Brain pericyte (primary cell): ENCODE measurements around the gene HMGN4.
A peak's percentile ranks its signal among the peaks of the same experiment; 100 is the strongest.
"Not testable (repeated sequence)": the region's sequence is repeated elsewhere in the genome, so short reads cannot be mapped to it uniquely, and the experiment has no call there.

Experiments
- DNase-seq: peaks from one replicate; pipeline ENCODE4 v3.0.0-alpha.2; 2012; ENCODE audit warnings: low read depth, low spot score

Gene HMGN4

GRCh38 chr6:26537846-26538571, at the start of gene HMGN4:
HMGN4 (plus strand) TSS chr6:26538366; CDS start chr6:26545207, 6,841 bp downstream.
- DNase-seq = peak; percentile 86

GRCh38 chr6:26489996-26490964, 47.9 kb upstream of the HMGN4 start:
- no peak for DNase-seq

DNA sequence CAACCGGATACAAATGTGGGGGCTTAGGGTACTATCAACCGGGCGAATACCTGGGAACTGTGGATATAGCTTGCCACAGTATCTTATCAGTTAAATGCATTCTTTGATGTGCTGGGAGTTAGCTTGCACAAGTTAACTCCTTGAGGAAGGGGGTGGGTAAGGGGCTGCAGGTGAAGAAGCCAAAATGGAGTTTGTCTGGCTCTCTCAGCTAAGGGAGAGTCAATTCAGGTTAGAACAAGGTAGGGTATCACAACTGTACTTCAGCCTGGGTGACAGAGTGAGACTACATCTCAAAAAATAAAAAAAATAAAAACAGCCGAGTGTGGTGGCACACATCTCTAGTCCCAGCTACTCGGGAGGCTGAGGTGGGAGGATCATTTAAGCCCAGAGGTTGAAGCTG, 46.6 kb upstream of the HMGN4 start:
- DNase-seq = no peak

GRCh38 chr6:26493258-26493657, 44.9 kb upstream of the HMGN4 start:
- no peak for DNase-seq

GRCh38 chr6:26494117-26494516, 44.0 kb upstream of the HMGN4 start:
- no peak for DNase-seq

DNA sequence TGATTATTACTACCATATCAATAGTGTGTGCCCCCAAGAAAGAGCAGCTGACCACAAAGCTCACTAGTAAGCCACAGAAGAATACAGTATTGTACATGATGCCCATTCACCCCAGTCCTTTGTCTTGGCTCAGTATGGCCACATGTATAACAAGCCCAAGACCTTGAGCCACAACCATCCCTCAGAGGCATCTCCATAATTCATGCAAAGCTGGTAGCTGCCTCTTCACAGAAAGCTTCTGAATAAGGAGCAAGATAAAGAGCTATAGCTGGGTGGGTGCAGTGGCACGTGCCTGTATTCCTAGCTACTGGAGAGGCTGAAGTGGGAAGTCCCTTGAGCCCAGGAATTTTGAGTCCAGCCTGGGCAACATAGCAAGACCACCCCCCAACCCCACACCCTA, 42.9 kb upstream of the HMGN4 start:
- no peak for DNase-seq

DNA sequence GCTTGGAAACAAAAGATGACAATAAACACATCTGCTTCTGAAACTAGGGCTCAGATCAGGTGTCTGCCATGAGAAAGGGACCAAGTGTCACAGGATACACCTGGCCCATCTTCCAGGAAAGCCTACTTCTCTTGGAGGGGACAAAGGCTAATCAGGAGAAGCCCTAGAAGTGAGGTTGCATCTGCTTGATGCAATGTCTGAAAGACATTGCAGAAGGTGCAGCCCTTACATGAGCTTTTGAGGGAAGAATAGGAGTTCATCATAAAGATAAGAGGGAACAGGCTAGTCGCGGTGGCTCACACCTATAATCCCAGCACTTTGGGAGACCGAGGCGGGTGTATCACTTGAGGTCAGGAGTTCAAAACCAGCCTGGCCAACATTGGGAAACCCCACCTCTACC, 40.6 kb upstream of the HMGN4 start:
- no peak for DNase-seq

DNA sequence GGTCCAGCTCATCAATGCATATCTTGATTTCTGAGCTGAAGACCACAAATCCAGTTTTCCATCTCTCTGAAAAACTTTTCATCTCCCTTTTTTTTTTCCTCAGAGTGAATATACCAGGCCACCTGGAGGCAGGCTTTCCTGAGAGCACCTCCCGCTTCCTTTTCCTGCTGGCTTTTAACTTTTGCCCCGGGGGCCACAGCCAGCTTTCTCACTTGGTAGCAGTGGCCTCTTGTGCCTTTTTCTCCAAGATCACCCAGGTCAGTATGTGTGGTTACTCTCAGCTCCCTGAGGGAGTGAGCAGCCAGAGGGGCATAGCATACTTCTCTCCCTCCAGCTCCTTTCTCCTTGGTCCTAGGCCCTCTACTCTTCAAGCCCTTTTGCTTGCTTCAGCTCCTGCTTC, 38.1 kb upstream of the HMGN4 start, which contains the start of gene BTN1A1:
Gene BTN1A1, plus strand, starts transcription at position 202 of the 400 bp plus-strand sequence. CDS start 984 bp downstream, outside the sequence.
- DNase-seq = no peak

- no peak for DNase-seq
Measured at GRCh38 chr6:26501482-26501986, 36.6 kb upstream of the HMGN4 start.

DNA sequence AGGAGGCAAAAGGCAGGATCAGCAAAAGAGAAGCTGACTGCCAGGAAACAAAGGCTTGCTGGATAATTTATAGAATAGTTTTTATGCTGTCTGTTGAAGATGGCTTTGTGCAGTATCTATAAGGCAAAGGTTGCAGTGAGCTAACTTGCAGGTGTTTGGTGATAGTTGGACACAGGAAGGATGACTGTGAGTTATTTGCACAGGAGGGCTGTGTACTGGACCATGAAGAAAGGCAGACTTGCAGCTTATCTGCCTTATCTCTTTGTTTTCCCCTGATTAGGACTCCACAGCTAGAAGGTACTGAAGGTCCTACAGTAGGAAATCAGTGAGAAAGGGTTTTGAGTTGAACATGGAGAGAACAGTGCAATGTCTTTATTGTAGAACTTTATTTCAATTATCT, 36.0 kb upstream of the HMGN4 start:
- DNase-seq = no peak

DNA sequence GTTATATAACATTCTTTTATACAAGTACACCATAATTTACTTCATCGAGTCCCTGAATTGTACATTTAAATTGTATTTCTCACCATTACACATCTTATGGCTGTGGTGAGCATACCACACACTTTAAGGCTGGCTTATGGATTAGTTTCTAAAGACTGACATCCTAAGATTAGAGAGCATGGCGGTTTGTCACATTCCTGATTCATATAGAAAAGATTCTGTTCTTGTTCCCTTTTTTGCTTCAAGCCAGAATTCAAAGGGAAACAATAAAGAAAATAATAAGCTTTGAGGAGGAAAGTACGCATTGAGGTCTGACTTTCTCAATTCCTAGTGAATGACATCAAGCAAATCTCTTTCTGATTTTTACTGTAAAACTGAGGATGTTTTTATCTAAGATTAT, 35.5 kb upstream of the HMGN4 start:
- no peak for DNase-seq

GRCh38 chr6:26507658-26508057, 30.5 kb upstream of the HMGN4 start:
- DNase-seq = no peak

DNA sequence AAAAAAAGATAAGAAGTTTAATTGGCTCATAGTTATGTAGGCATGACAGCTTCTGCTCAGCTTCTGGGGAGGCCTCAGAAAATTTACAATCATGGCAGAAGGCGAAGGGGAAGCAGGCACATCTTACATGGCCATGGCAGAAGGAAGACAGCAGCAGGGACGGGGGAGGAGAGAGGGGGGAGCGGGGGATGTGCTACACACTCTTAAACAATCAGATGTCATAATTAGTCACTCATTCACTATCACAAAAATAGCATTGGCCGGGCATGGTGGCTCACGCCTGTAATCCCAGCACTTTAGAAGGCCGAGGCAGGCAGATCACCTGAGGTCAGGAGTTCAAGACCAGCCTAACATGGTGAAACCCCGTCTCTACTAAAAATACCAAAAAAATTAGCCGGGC, 27.1 kb upstream of the HMGN4 start:
- DNase-seq = not testable (repeated sequence)

DNA sequence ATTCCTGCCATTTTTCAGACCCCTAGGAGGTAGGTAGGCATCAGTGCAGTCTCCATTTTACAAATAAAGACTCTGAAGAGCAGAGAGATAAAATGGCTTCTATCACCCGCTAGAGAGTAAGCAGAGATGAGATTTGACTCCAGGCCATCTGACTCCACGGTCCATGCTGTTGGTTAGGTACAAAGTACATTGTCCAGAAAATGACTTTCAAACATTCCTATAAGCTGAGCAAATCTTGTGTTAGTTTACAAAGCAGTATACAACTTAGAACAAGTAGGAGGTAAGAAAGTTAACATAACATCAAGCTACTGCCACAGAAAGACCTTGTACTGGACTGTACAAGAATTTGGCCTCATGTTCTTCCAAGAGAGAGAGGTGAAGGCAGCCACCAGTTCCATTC, 23.2 kb upstream of the HMGN4 start:
- no peak for DNase-seq

GRCh38 chr6:26516481-26517427, 21.4 kb upstream of the HMGN4 start:
- DNase-seq = no peak

DNA sequence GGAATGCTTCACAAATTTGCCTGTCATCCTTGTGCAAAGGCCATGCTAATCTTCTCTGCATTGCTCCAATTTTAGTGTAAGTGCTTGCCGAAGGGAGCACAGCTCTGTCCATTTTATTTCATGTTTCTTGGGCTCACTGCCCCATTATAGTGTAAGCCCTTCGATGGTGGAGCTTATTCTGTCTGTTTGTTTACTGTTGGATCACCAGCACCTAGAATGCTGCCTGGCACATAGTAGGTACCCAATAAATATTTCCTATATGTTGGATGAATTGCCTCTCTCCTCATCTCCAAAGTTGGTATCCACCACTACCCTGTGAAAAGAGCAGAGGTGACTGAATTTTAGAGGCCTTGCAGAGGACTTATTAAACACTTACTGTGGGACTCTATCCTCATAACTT, 18.8 kb upstream of the HMGN4 start:
- DNase-seq = no peak

DNA sequence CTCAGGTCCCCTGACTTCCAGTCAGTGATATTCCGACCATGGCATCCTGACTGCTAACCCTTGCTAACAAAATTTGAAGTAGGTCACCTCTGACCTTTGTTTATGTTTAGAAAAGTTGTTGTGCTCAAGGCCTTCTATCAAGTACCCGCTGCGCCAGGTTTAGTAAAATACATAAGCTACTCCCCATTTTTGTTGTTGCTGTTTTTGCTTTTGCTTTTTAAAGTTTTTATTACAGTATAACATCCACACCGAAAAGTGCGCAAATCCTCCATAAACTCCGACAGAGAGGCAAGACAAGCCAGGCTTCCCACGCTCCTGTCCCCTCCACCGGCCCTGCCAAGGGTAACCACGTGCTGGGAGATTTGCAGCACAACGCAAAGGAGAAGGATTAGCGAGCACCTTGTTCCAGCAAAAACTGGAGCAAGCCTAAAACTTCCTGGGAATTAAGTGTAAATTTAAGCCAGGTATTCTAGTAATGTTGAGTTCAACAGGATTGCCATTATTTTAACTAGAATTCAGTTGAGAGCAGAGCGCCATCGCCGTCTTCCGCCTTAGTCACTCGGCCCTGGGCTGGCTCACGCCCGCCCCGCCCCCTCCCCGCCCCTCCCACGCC, 17.8 kb upstream of the HMGN4 start:
- DNase-seq = no peak

- DNase-seq = peak; percentile 69
Measured at GRCh38 chr6:26520850-26521599, 17.1 kb upstream of the HMGN4 start.

DNA sequence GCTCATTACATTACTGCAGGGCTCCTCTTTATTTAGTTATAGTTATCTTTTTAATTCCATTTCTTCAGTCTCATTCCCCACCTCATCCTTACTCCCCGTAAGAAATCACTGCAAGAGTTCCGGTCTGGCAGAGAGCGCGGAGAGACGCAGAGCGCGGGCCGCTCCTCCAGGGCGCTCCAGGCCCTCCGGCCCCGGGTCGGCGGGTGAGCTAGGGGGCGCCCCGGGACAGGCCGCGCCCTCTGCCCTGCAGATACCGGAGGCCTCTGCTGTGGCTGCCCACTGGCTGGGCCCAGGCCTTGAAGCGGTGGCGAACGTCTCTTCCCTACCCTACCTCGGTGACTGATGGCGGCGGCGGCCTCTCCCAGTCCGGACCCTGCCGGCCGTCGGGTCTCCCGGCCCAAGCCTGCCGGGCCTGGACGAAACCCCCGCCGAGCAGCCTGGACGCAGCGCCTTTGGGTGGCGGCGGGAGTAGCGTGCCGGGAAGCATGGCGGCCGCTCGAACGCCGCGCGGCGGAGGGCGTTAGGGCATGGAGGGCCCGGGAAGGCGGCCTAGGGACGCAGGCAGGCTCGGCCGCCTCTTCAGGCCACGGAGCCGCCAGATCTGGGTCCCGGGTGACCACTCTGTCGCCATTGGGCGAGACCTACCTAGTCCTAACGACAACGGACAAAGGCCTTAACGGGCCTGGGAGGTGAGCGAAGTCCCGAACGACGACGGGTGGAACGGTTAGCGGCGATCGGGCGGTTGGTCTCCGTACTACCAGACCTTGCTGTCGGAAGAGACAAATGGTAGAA, 16.4 kb upstream of the HMGN4 start:
- DNase-seq = peak; percentile 39
